Measurements from ENCODE around the gene SDK1. TPM values are rescaled to one million over a fixed set of nuclear protein-coding genes. Genes with fewer than 3 reads are reported as not detected.

Gene SDK1
- total and polyA plus RNA-seq, 2 experiments from 2014 or later = 2.1 to 10.0 TPM

GRCh38 chr7:4226524-4226882, 925.5 kb downstream of the SDK1 start:
- no peaks in the 10 kb centered on the region for H3K9me3 Mint-ChIP-seq
- H3K27ac ChIP-seq (ENCODE audit: low read depth) = no peak overlapping the region
- H3K9me2 ChIP-seq (ENCODE audit: insufficient read depth) = no peaks in the 10 kb centered on the region
- no peak overlapping the region for H2AFZ ChIP-seq
- TF ChIP-seq POLR2AphosphoS5 (IDR thresholded peaks at IDR 0.05; ENCODE audit: low read depth) = no peak
- peak; percentile 72 to 90 for TF ChIP-seq CTCF (conservative IDR thresholded peaks at IDR 0.05; ENCODE audit: low read depth in 2 of 2)
- TF ChIP-seq ZNF462 (CRISPR knock-in tag; IDR thresholded peaks at IDR 0.05) = no peak
- H4K20me1 ChIP-seq (replicated peaks; ENCODE audit: insufficient read depth) = no peaks in the 10 kb centered on the region
- peaks cover 2% of the 10 kb centered on the region; the same call in 1 of the 3 replicates for H3K4me1 Mint-ChIP-seq
- H3K27me3 ChIP-seq (ENCODE audit: insufficient read depth) = no peaks in the 10 kb centered on the region
- no peak overlapping the region for H3K4me3 ChIP-seq
- no peaks in the 10 kb centered on the region for H3F3A ChIP-seq (replicated peaks; ENCODE audit: low read depth)
- peak; percentile 81 for DNase-seq (ENCODE audit: low spot score)
- H3K36me3 ChIP-seq (ENCODE audit: insufficient read depth) = no peaks in the 10 kb centered on the region
- peak; percentile 99 for ATAC-seq
- no peak overlapping the region for H3K4me2 ChIP-seq
- no peaks in the 10 kb centered on the region for H3K4me1 ChIP-seq (ENCODE audit: insufficient read depth)
- no peak overlapping the region for H3K27ac Mint-ChIP-seq
- peaks cover 2% of the 10 kb centered on the region for H3K27me3 Mint-ChIP-seq (ENCODE audit: insufficient read depth, low read depth, poor library complexity)
- no peaks in the 10 kb centered on the region for H3K79me2 ChIP-seq (replicated peaks; ENCODE audit: insufficient read depth)
- no peak overlapping the region for H3K4me3 Mint-ChIP-seq
- H3K36me3 Mint-ChIP-seq (ENCODE audit: low read depth) = no peaks in the 10 kb centered on the region; the same call in 2 of the 3 replicates

All from GM23338 (cell line).